HG02943 (cell line): Measurements from ENCODE around the gene MRGPRD.
"Not testable (repeated sequence)": the region's sequence is repeated elsewhere in the genome, so short reads cannot be mapped to it uniquely, and the experiment has no call there.

Experiments
- ATAC-seq: cut with Tn5 transposase; IDR thresholded peaks from one replicate; pipeline ENCODE4 v1.9.1; 2021; ENCODE audit warnings: mild to moderate bottlenecking, low read depth, moderate library complexity; ENCODE audit not compliant: unreplicated experiment

The MRGPRD gene

GRCh38 chr11:69006816-69007215 lies 26.0 kb upstream of the MRGPRD start:
- ATAC-seq = no peak

GRCh38 chr11:69005631-69006368 lies 25.0 kb upstream of the MRGPRD start:
- ATAC-seq = no peak

GRCh38 chr11:69005183-69005630 lies 24.4 kb upstream of the MRGPRD start:
- no peak for ATAC-seq

- ATAC-seq = no peak
These were observed 23.8 kb upstream of the MRGPRD start for GRCh38 chr11:69004411-69005182.

- ATAC-seq = no peak
These were observed 23.1 kb upstream of the MRGPRD start for GRCh38 chr11:69003866-69004367.

GRCh38 chr11:69003301-69003865 lies 22.6 kb upstream of the MRGPRD start:
- ATAC-seq = no peak

- ATAC-seq = no peak
These were observed 21.9 kb upstream of the MRGPRD start for GRCh38 chr11:69002570-69003231.

GRCh38 chr11:69002110-69002569 lies 21.4 kb upstream of the MRGPRD start:
- ATAC-seq = no peak

- ATAC-seq = no peak
These were observed 20.7 kb upstream of the MRGPRD start for GRCh38 chr11:69001243-69002081.

- no peak for ATAC-seq
These were observed 20.1 kb upstream of the MRGPRD start for GRCh38 chr11:69000831-69001242.

- no peak for ATAC-seq
These were observed 19.6 kb upstream of the MRGPRD start for GRCh38 chr11:69000391-69000790.

- not testable (repeated sequence) for ATAC-seq
These were observed 19.1 kb upstream of the MRGPRD start for GRCh38 chr11:68999748-69000355.

GRCh38 chr11:68999093-68999747 lies 18.4 kb upstream of the MRGPRD start:
- no peak for ATAC-seq

GRCh38 chr11:68998390-68998911 lies 17.7 kb upstream of the MRGPRD start:
- no peak for ATAC-seq

GRCh38 chr11:68997995-68998348 lies 17.2 kb upstream of the MRGPRD start:
- ATAC-seq = no peak

- ATAC-seq = no peak
These were observed 16.6 kb upstream of the MRGPRD start for GRCh38 chr11:68997124-68997994.

GRCh38 chr11:68996376-68997123 lies 15.8 kb upstream of the MRGPRD start:
- no peak for ATAC-seq
